SK-N-SH (cell line): ENCODE data around the gene PPP4R2. TPM values are rescaled to one million over a fixed set of nuclear protein-coding genes. Genes with fewer than 3 reads are reported as not detected.
A peak's percentile ranks its signal among the peaks of the same experiment; 100 is the strongest.
"Not testable (repeated sequence)": the region's sequence is repeated elsewhere in the genome, so short reads cannot be mapped to it uniquely, and the experiment has no call there.

Experiments used
- CTCF ChIA-PET: fragments of 300-600, 350-600 bp; formaldehyde crosslinking; extraction: SDS; loops from one replicate; lab custom pipeline; 2021; lab: Yijun Ruan, JAX
- POLR2A ChIA-PET: fragments of 350-600 bp; sonication (Branson Sonifier 250); formaldehyde crosslinking; extraction: SDS; loops from one replicate; lab custom pipeline; 2020; ENCODE audit warnings: antibody characterized with exemption, inconsistent platforms; lab: Yijun Ruan, JAX
- DNase-seq: peaks from one replicate; pipeline ENCODE4 v3.0.0; 2012
- H2AFZ ChIP-seq: fragments of 200-600 bp; sonication (generic); 2 replicates; pipeline ENCODE4 v1.8.1; 2016; ENCODE audit warnings: antibody characterized with exemption, mild to moderate bottlenecking, low read depth
- H3F3A ChIP-seq: fragments of 200-600 bp; sonication (generic); replicated peaks from 2 replicates; pipeline ENCODE3; 2016; ENCODE audit warnings: antibody characterized with exemption, mild to moderate bottlenecking; ENCODE audit not compliant: insufficient read depth
- H3K27ac ChIP-seq, 2 experiments: fragments of 200-500 bp in 1 of 2; fragments of 200-600 bp in 1 of 2; sonication (Bioruptor generic) in 1 of 2; sonication (generic), shearing (Covaris generic) in 1 of 2; 2 replicates each; pipeline versions ENCODE4 v1.5.1 to v1.6.1; 2014 to 2016; ENCODE audit warnings: low read depth in 2 of 2, inconsistent platforms in 1 of 2, low read length in 1 of 2, mild to moderate bottlenecking in 1 of 2, mixed read lengths in 1 of 2
- H3K27me3 ChIP-seq: fragments of 200-600 bp; sonication (generic), shearing (Covaris generic); 2 replicates; pipeline ENCODE4 v1.6.1; 2016; ENCODE audit warnings: mixed run types; ENCODE audit not compliant: insufficient read depth
- H3K36me3 ChIP-seq, 2 experiments: fragments of 200-500 bp in 1 of 2; fragments of 200-600 bp in 1 of 2; sonication (Bioruptor generic) in 1 of 2; sonication (generic) in 1 of 2; replicated peaks in 1 of 2; 2 replicates each; pipeline versions ENCODE3 to v1.5.1; 2014 to 2016; ENCODE audit warnings: low read length in 1 of 2, mild to moderate bottlenecking in 1 of 2; ENCODE audit not compliant: insufficient read depth in 2 of 2, control insufficient read depth in 1 of 2
- H3K4me1 ChIP-seq, 2 experiments: fragments of 200-500 bp in 1 of 2; fragments of 200-600 bp in 1 of 2; sonication (Bioruptor generic) in 1 of 2; sonication (generic), shearing (Covaris generic) in 1 of 2; 2 replicates each; pipeline versions ENCODE4 v1.5.1 to v1.6.1; 2014 to 2016; ENCODE audit warnings: low read depth in 1 of 2, low read length in 1 of 2, mixed run types in 1 of 2; ENCODE audit not compliant: insufficient read depth in 2 of 2, control insufficient read depth in 1 of 2
- H3K4me2 ChIP-seq: fragments of 200-600 bp; sonication (generic), shearing (Covaris generic); 2 replicates; pipeline ENCODE4 v1.6.1; 2017; ENCODE audit warnings: mixed run types
- H3K4me3 ChIP-seq, 2 experiments: fragments of 200-500 bp in 1 of 2; fragments of 200-600 bp in 1 of 2; sonication (Bioruptor generic) in 1 of 2; sonication (generic), shearing (Covaris generic) in 1 of 2; 2 replicates each; pipeline versions ENCODE4 v1.5.1 to v1.8.1; 2014 to 2016; ENCODE audit warnings: low read depth in 2 of 2, inconsistent platforms in 1 of 2, low read length in 1 of 2, mild to moderate bottlenecking in 1 of 2, mixed read lengths in 1 of 2, moderate library complexity in 1 of 2
- H3K79me2 ChIP-seq: fragments of 200-600 bp; sonication (generic); 2 replicates; pipeline ENCODE4 v1.8.1; 2017; ENCODE audit warnings: mild to moderate bottlenecking; ENCODE audit not compliant: insufficient read depth
- H3K9ac ChIP-seq: fragments of 200-600 bp; sonication (generic); 2 replicates; pipeline ENCODE4 v1.6.1; 2017; ENCODE audit warnings: mixed run types
- H3K9me2 ChIP-seq: fragments of 200-600 bp; sonication (generic); 2 replicates; pipeline ENCODE4 v1.6.1; 2017; ENCODE audit warnings: mixed run types
- H3K9me3 ChIP-seq: fragments of 200-600 bp; sonication (generic); 2 replicates; pipeline ENCODE4 v1.6.1; 2017; ENCODE audit warnings: mixed run types, mild to moderate bottlenecking, moderate library complexity
- H4K20me1 ChIP-seq: fragments of 200-600 bp; sonication (generic); 2 replicates; pipeline ENCODE4 v1.6.1; 2017; ENCODE audit warnings: mild to moderate bottlenecking, mixed run types; ENCODE audit not compliant: insufficient read depth
- EZH2phosphoT487 ChIP-seq: fragments of 200-600 bp; sonication (generic); IDR thresholded peaks from 2 replicates; pipeline ENCODE4 v1.6.1; 2017; ENCODE audit warnings: low read depth, mixed run types, mild to moderate bottlenecking, antibody characterized with exemption, moderate library complexity, borderline replicate concordance
- GATA2 ChIP-seq: sonication (generic); formaldehyde crosslinking; IDR thresholded peaks from 2 replicates; pipeline ENCODE4 v1.5.0; 2020; ENCODE audit warnings: mild to moderate bottlenecking, missing genetic modification reagents
- IRF3 ChIP-seq: fragments of 150-350 bp; IDR thresholded peaks from 2 replicates; pipeline ENCODE4 v1.6.1; 2016; ENCODE audit warnings: mild to moderate bottlenecking, low read depth, low read length
- JUND ChIP-seq: IDR thresholded peaks from 2 replicates; pipeline ENCODE4 v1.4.0; 2012
- MEF2A ChIP-seq: IDR thresholded peaks from 2 replicates; pipeline ENCODE4 v1.4.0; 2012; ENCODE audit warnings: low read depth, borderline replicate concordance
- NRF1 ChIP-seq: IDR thresholded peaks from 2 replicates; pipeline ENCODE4 v1.6.1; 2012; ENCODE audit warnings: low read depth, mild to moderate bottlenecking, low read length
- RAD21 ChIP-seq: IDR thresholded peaks from 2 replicates; pipeline ENCODE4 v1.6.1; 2012; ENCODE audit warnings: mild to moderate bottlenecking, low read length
- RCOR1 ChIP-seq: fragments of 150-350 bp; IDR thresholded peaks from 2 replicates; pipeline ENCODE4 v1.6.1; 2017; ENCODE audit warnings: antibody characterized with exemption, low read length
- RFX5 ChIP-seq: IDR thresholded peaks from 2 replicates; pipeline ENCODE4 v1.6.1; 2012; ENCODE audit warnings: mild to moderate bottlenecking, improper control_type of control experiment, low read length
- ZBTB33 ChIP-seq: IDR thresholded peaks from 2 replicates; pipeline ENCODE4 v1.4.0; 2012; ENCODE audit warnings: low read depth, borderline replicate concordance
- WGBS: methylation state at CpG from one replicate; pipeline ENCODE4 v1.1.6; 2017; ENCODE audit warnings: low lambda C conversion rate; 5-methylcytosine and 5-hydroxymethylcytosine counted together
- polyA plus RNA-seq, 3 experiments: library from polyadenylated mRNA; depleted of rRNA; stranded (reverse); fragments of >200 nt; gene quantifications; 2 replicates each; pipeline ENCODE4 v1.2.3, GENCODE V29; 2012
- TF ChIP-seq, protein P1 (sequence below): IDR thresholded peaks from 2 replicates; pipeline ENCODE4; 2012

The PPP4R2 gene
- polyA plus RNA-seq, 1 of the 3 experiments (the other 2 are of a cell fraction): 8.9 TPM

DNA sequence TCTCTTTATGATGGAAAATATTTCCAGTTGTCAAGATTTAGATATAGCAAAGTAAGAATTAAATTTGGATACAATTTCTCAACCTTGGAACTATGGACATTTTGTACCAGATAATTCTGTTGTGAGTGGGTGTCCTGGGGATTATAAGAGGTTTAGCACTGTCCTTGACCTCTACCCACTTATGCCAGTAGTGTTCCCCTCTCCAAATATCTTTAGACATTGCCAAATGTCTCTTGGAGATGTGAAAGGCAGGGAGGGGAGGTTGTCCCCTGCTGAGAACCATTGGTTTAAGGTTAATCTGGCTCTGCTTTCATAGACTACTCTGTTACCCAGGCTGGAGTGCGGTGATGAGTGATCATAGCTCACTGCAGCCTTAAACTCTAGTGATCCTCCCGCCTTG is 64.8 kb downstream of the PPP4R2 start, which contains the start of gene EBLN2:
EBLN2 (plus strand) TSS at position 244 of the 400 bp plus-strand sequence. CDS start 423 bp downstream, outside the sequence.
- Histone ChIP-seq H4K20me1 (peaks cover 48% of the 10 kb centered on the region), H3K79me2 (peaks cover 12% of the 10 kb centered on the region), H3K36me3 (peaks cover 41 to 52% of the 10 kb centered on the region in 2 experiments), H3K27ac (peak within 1 kb of the TSS; percentile 39 to 51; a peak in 2 of 4 replicates), H3K9ac (no peak within 1 kb of the TSS), H3K4me3 (no peak within 1 kb of the TSS), H3F3A (peaks cover 21% of the 10 kb centered on the region), H3K4me1 (peaks cover 5 to 7% of the 10 kb centered on the region in 2 experiments; a peak in 2 of 4 replicates), H3K9me3 (no peaks in the 10 kb centered on the region), H3K4me2 (no peak within 1 kb of the TSS), H3K9me2 (no peaks in the 10 kb centered on the region), H2AFZ (no peak within 1 kb of the TSS; the same call in 1 of the 2 replicates)
- DNase-seq: no peak
- CTCF ChIA-PET: interaction anchor here (1.5 kb wide), 1 partner anchor 25 kb away, joined by 3 read pairs; no protein-coding TSS in a partner anchor
- POLR2A ChIA-PET: no interaction called here
- no peak for TF ChIP-seq GATA2 (CRISPR knock-in tag)
- no peak for TF ChIP-seq RAD21
- no peak for TF ChIP-seq EZH2phosphoT487
- TF ChIP-seq IRF3: no peak
- TF ChIP-seq ZBTB33: no peak
- TF ChIP-seq, all 33 proteins: peak for 0
- 95% methylated on average over 2 of the region's 2 CpGs for WGBS
- no peaks in the 10 kb centered on the region for H3K27me3 ChIP-seq

GRCh38 chr3:73066243-73066642 is 69.6 kb downstream of the PPP4R2 start:
- H3K4me3 ChIP-seq, H3K9me2 ChIP-seq, DNase-seq, H4K20me1 ChIP-seq, H3K9ac ChIP-seq, H3K4me2 ChIP-seq, POLR2A ChIA-PET, H3K9me3 ChIP-seq, H3K4me1 ChIP-seq, H2AFZ ChIP-seq, H3K27ac ChIP-seq, H3K27me3 ChIP-seq: not testable (repeated sequence)
- H3K36me3 ChIP-seq: peaks cover 61 to 62% of the 10 kb centered on the region in 2 experiments
- H3K79me2 ChIP-seq: peaks cover 17% of the 10 kb centered on the region; the same call in 1 of the 2 replicates
- peaks cover 32% of the 10 kb centered on the region for H3F3A ChIP-seq
- CTCF ChIA-PET: interaction anchor here (1.0 to 3.3 kb wide), 3 partner anchors 10 to 128 kb away, joined by 3 to 16 read pairs (median 8); no protein-coding TSS in a partner anchor

- DNase-seq: no peak
These were observed 71.8 kb downstream of the PPP4R2 start for GRCh38 chr3:73068419-73068818.

More at GRCh38 chr3:73068419-73068818, 71.8 kb downstream of the PPP4R2 start:
- Histone ChIP-seq H3K9ac (no peak overlapping the region), H3K4me2 (no peak overlapping the region), H3K4me3 (no peak overlapping the region), H2AFZ (no peak overlapping the region), H3F3A (peaks cover 34% of the 10 kb centered on the region), H4K20me1 (no peaks in the 10 kb centered on the region), H3K36me3 (peaks cover 44 to 50% of the 10 kb centered on the region in 2 experiments), H3K27me3 (no peaks in the 10 kb centered on the region), H3K79me2 (peaks cover 5% of the 10 kb centered on the region; the same call in 1 of the 2 replicates), H3K27ac (no peak overlapping the region), H3K9me2 (no peaks in the 10 kb centered on the region), H3K9me3 (no peaks in the 10 kb centered on the region), H3K4me1 (no peaks in the 10 kb centered on the region; a peak in 1 of 4 replicates)
- WGBS: 86% methylated on average over 3 of the region's 3 CpGs
- POLR2A ChIA-PET: no interaction called here
- TF ChIP-seq RFX5: no peak
- no peak for TF ChIP-seq ZBTB33
- no peak for TF ChIP-seq MEF2A
- TF ChIP-seq EZH2phosphoT487: no peak
- TF ChIP-seq JUND: no peak
- no peak for TF ChIP-seq NRF1
- TF ChIP-seq, protein P1, sequence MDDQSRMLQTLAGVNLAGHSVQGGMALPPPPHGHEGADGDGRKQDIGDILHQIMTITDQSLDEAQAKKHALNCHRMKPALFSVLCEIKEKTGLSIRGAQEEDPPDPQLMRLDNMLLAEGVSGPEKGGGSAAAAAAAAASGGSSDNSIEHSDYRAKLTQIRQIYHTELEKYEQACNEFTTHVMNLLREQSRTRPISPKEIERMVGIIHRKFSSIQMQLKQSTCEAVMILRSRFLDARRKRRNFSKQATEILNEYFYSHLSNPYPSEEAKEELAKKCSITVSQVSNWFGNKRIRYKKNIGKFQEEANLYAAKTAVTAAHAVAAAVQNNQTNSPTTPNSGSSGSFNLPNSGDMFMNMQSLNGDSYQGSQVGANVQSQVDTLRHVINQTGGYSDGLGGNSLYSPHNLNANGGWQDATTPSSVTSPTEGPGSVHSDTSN: no peak
- no peak for TF ChIP-seq RCOR1
- CTCF ChIA-PET: no interaction called here
